ENCODE results near the gene DCANP1. TPM values are rescaled to one million over a fixed set of nuclear protein-coding genes. Genes with fewer than 3 reads are reported as not detected.

DCANP1 gene
- total RNA-seq, 4 donors from 2014 or later, result not detected

DNA sequence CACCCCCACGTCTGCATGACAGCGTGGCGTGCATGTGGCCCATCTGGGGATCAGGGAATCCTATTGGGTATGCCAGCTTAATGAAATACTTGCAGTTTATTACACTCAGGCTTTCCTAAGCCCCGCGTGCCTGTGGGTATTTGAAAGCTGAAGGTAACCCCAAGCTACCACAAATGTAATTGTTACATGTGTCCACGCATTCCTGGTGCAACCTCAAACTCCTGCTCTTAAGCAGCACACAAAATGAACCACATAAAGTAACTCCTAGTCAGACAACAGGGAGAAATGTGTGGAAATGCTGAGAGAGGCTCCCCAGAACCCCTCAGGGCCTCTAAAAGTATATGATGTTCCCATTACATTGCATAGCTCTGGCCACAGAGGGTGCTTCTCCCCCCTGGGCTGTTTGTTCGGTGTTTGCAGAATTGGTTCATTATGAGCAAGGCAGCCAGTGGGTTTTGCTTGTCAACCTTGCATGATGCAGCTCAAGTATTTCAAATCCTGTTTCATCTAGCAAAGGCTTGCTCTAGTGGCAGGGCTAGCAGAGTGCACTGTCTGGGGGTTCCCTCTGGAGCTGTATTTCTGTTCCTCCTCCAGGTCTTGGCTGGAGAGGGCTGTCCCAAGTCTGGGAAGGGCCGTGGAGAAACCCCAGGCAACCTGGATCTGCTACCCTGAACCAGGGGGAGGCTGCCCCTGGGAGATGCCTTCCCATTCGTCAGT is 1.8 kb upstream of the DCANP1 start:
- no peaks in the 10 kb centered on the region for H3K9me3 ChIP-seq
- TF ChIP-seq POLR2A (IDR thresholded peaks at IDR 0.05) (no peak), CTCF (IDR thresholded peaks at IDR 0.05 in 4 of 5, conservative IDR thresholded peaks at IDR 0.05 in 1 of 5) (no peak)
- H3K36me3 ChIP-seq, result no peaks in the 10 kb centered on the region
- no peak overlapping the region for H3K4me3 ChIP-seq
- ATAC-seq, result no peak
- in situ Hi-C loops (cut with MboI; ENCODE audit: low sequenced_read_pairs in 4 of 4), result no loop called here
- intact Hi-C loops (cut with DNase I; ENCODE audit: low total_unique reads), result no loop called here
- DNase-seq, result no peak
- no peaks in the 10 kb centered on the region for H3K27me3 ChIP-seq
- no peaks in the 10 kb centered on the region for H3K4me1 ChIP-seq
- H3K27ac ChIP-seq, result no peak overlapping the region

DNA sequence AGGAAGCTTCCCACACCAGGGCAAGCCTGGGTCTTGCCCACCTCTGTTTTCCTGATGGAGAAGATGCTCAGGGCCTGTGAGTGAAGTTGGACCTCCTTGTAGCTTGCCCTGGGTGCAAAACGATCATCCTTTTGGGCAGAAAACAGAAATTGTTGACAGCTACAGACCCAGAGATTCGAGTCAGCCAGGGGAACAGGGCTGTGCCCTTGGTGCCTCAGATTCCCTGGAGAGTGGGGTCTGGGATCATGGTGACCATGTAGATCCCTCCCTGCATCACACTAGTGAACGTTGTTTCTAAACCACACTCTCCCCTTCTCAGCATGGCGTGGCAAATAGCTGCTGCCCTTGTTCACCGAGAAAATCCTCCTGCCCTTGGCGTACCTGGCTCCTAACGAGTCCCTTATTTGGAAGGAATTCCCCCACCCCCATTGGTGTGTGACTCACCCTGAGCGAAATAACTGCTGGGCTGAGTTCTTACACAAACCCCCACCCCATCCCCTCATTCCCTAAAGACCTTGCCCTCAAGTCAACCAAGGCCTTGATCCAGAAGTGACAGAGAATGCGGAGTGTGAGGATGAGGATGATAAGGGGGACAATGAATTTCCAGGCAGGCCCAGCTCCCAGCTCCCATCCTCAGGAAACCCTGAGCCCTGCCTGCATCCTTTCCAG is 1.1 kb upstream of the DCANP1 start:
- no peaks in the 10 kb centered on the region for H3K4me1 ChIP-seq
- no peak for ATAC-seq
- in situ Hi-C loops (cut with MboI; ENCODE audit: low sequenced_read_pairs in 4 of 4) (no loop called here), intact Hi-C loops (cut with DNase I; ENCODE audit: low total_unique reads) (no loop called here)
- no peak overlapping the region for H3K4me3 ChIP-seq
- no peak for DNase-seq
- no peaks in the 10 kb centered on the region for H3K27me3 ChIP-seq
- H3K36me3 ChIP-seq, result no peaks in the 10 kb centered on the region
- no peak for TF ChIP-seq POLR2A (IDR thresholded peaks at IDR 0.05)
- no peak for TF ChIP-seq CTCF (IDR thresholded peaks at IDR 0.05 in 4 of 5, conservative IDR thresholded peaks at IDR 0.05 in 1 of 5)
- H3K27ac ChIP-seq, result no peak overlapping the region
- H3K9me3 ChIP-seq, result no peaks in the 10 kb centered on the region

DNA sequence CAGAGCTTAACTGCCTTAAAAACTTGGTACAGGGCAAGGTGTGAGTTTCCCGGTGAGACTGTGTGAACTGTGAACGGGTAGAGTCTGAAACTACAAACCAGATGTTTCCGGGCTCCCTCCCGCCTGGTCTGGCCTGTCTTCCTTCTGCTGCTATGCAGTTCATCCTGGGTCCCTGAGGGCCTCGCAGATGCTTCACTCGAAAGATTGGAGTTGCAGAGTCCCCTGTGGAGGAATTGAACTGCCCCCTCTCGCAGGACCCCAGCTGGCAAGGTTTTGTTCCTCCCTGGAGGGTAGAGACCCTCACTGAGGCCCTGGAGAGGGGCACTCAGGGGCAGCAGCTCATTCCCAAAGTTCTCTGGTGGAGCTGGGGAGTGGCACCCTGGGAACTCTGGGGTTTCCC is 533 bp downstream of the DCANP1 start:
- in situ Hi-C loops (cut with MboI; ENCODE audit: low sequenced_read_pairs in 4 of 4), result no loop called here
- no peak for TF ChIP-seq CTCF (IDR thresholded peaks at IDR 0.05 in 4 of 5, conservative IDR thresholded peaks at IDR 0.05 in 1 of 5)
- TF ChIP-seq POLR2A (IDR thresholded peaks at IDR 0.05), result no peak
- DNase-seq, result no peak
- Histone ChIP-seq H3K9me3 (no peaks in the 10 kb centered on the region), H3K36me3 (no peaks in the 10 kb centered on the region), H3K4me1 (no peaks in the 10 kb centered on the region), H3K27ac (no peak overlapping the region), H3K4me3 (no peak overlapping the region), H3K27me3 (no peaks in the 10 kb centered on the region)
- ATAC-seq, result no peak
- intact Hi-C loops (cut with DNase I; ENCODE audit: low total_unique reads), result no loop called here

DNA sequence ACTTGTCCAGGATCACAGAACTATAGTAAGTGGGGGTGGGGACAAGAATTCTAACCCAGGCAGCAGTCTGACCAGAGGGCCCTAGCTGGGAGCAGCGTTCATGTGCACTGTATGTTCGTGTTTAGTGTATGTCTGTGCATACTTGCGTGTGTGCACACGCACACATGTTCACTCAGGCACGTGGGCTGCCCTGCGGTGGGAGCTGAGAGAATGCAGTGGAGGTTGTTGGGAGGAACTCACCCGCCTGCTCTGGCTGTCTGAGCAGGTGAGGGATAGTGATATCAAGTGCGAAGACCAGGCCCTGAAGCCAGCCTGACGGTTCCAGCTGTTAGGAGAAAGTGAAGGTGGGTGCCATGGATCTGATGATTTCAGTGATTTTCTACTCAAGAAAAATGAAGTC is 942 bp downstream of the DCANP1 start:
- in situ Hi-C loops (cut with MboI; ENCODE audit: low sequenced_read_pairs in 4 of 4) (no loop called here), intact Hi-C loops (cut with DNase I; ENCODE audit: low total_unique reads) (no loop called here)
- no peaks in the 10 kb centered on the region for H3K27me3 ChIP-seq
- no peak for DNase-seq
- no peak overlapping the region for H3K27ac ChIP-seq
- H3K4me1 ChIP-seq, result no peaks in the 10 kb centered on the region
- no peaks in the 10 kb centered on the region for H3K36me3 ChIP-seq
- TF ChIP-seq POLR2A (IDR thresholded peaks at IDR 0.05) (no peak), CTCF (IDR thresholded peaks at IDR 0.05 in 4 of 5, conservative IDR thresholded peaks at IDR 0.05 in 1 of 5) (no peak)
- ATAC-seq, result no peak
- H3K9me3 ChIP-seq, result no peaks in the 10 kb centered on the region
- no peak overlapping the region for H3K4me3 ChIP-seq
